ENCODE data around the gene ARTN. TPM values are rescaled to one million over a fixed set of nuclear protein-coding genes. Genes with fewer than 3 reads are reported as not detected.

ARTN gene, protein sequence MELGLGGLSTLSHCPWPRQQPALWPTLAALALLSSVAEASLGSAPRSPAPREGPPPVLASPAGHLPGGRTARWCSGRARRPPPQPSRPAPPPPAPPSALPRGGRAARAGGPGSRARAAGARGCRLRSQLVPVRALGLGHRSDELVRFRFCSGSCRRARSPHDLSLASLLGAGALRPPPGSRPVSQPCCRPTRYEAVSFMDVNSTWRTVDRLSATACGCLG
- polyA plus RNA-seq (2012; ENCODE audit: missing spikeins), result 0.36 TPM

DNA sequence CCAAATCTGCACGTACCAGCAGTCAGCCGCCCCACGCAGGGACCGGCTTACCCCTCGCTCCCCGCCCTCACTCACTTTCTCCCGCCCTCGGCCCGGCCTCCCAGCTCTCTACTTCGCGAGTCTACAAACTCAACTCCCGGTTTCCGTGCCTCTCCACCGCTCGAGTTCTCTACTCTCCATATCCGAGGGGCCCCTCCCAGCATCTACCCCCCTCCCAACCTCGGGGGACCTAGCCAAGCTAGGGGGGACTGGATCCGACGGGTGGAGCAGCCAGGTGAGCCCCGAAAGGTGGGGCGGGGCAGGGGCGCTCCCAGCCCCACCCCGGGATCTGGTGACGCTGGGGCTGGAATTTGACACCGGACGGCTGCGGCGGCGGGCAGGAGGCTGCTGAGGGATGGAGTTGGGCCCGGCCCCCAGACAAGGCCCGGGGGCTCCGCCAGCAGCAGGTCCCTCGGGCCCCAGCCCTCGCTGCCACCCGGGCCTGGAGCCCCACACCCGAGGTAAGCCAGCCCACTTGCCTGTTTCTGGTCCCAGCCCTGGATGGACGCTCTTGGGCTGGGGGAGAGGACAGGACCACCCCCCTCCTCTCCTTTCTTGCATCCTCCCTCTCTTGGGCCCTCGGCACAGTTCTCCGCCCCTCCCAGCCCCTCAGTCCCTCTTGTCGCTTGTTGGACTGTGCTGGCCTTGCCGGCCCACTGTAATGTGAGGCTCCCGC is at the start of gene ARTN:
Gene ARTN, plus strand, starts transcription at position 416 of the 715 bp plus-strand sequence. CDS start 1,856 bp downstream, outside the sequence.
- no peak for DNase-seq (ENCODE audit: insufficient read length)
- no peak for FAIRE-seq

DNA sequence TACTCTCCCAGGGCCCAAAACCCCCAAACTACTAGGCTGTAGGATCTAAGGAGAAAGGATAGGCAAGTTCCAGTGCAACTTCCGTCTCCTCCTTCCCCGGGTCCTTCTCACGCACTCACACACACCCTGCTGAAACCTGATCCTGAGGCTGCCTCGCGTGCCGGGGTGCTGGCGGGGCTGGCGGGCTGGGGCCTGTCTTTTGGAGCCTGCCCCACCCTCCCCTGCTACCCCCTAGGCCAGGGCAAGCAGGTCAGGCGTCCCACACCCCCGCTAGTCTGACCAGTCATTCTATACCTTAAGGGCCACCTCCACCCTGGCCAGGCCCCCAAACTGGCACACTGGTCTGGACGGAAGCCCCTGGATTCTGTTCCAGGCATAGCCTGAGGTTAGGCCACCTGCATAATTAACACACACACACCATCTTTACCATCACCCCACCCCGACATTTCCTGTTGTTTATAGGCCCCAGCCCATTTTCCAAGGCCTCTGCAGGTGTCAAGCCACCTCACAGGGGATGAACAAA is 48.3 kb upstream of the ARTN start:
- no peak for FAIRE-seq
- DNase-seq (ENCODE audit: insufficient read length), result no peak
- TF ChIP-seq POLR2AphosphoS5 (IDR thresholded peaks at IDR 0.05; ENCODE audit: low read depth, low read length) (no peak), TAF1 (IDR thresholded peaks at IDR 0.05; ENCODE audit: borderline replicate concordance, low read depth, low read length) (no peak), POLR2A (IDR thresholded peaks at IDR 0.05; ENCODE audit: low read depth, low read length) (no peak)

More for the DNA sequence above, at the start of gene ARTN:
- TF ChIP-seq POLR2A (IDR thresholded peaks at IDR 0.05; ENCODE audit: low read depth, low read length) (no peak), POLR2AphosphoS5 (IDR thresholded peaks at IDR 0.05; ENCODE audit: low read depth, low read length) (no peak), TAF1 (IDR thresholded peaks at IDR 0.05; ENCODE audit: borderline replicate concordance, low read depth, low read length) (no peak)

DNA sequence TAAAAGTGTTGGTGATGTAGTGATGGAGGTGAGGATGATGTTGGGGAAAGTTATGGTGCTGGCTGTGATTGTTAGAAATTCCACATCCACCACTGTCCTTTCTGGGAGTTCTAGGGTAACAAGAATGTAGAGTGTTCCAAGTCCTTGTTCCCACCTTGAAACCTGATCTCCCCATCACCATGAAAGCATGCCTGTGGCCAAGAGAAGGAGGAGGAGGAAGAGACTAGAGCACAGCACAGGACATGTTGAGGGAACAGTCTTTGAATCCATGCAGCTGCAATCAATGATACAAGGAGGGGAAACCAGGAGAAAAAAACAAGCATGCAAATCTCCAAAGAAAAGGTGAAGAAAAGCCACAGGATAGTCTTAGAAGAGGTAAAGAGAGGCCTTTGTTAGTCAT is 45.9 kb upstream of the ARTN start:
- TF ChIP-seq POLR2AphosphoS5 (IDR thresholded peaks at IDR 0.05; ENCODE audit: low read depth, low read length), result no peak
- TF ChIP-seq TAF1 (IDR thresholded peaks at IDR 0.05; ENCODE audit: borderline replicate concordance, low read depth, low read length), result no peak
- TF ChIP-seq POLR2A (IDR thresholded peaks at IDR 0.05; ENCODE audit: low read depth, low read length), result no peak
- peak; percentile 61 for FAIRE-seq
- no peak for DNase-seq (ENCODE audit: insufficient read length)

DNA sequence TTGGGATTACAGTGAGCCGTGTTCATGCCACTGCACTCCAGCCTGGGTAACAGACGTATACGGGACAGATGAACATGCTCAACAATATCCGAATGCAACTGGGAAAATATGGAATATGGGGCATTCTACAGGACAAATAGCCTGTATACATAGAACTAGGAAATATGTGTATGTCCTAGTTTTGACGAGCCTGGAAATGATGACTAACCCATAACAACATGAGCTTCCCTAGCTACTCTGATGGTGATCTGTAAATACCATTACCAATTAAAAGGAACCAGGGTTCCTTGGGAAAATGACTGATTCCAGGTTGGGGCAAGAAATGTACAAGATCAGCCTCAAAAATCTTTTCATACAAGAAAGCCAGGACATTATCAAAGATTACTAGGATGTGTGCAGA is 42.8 kb upstream of the ARTN start:
- DNase-seq (ENCODE audit: insufficient read length), result no peak
- FAIRE-seq, result no peak
- TF ChIP-seq TAF1 (IDR thresholded peaks at IDR 0.05; ENCODE audit: borderline replicate concordance, low read depth, low read length) (no peak), POLR2AphosphoS5 (IDR thresholded peaks at IDR 0.05; ENCODE audit: low read depth, low read length) (no peak), POLR2A (IDR thresholded peaks at IDR 0.05; ENCODE audit: low read depth, low read length) (no peak)

DNA sequence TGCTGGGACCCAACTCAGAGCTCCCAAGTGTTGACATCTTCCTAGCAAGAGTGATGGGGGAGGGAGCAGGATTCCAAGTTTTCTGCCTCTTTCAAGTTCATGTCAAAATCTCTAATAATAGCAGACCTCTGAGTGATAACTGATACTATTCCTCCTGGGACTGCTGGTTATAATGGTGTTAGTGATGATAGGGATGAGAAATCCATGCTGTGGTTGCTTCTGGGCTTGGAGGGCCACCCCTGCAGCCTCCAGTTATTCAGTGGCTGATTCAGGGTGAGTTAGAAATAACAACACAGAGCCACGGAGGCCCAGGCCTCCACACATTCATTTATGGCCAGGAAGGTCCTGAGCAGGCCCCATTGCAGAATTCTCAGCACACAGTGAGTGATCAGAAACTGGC is 40.6 kb upstream of the ARTN start:
- TF ChIP-seq POLR2A (IDR thresholded peaks at IDR 0.05; ENCODE audit: low read depth, low read length) (no peak), TAF1 (IDR thresholded peaks at IDR 0.05; ENCODE audit: borderline replicate concordance, low read depth, low read length) (no peak), POLR2AphosphoS5 (IDR thresholded peaks at IDR 0.05; ENCODE audit: low read depth, low read length) (no peak)
- DNase-seq (ENCODE audit: insufficient read length), result no peak
- no peak for FAIRE-seq

- TF ChIP-seq TAF1 (IDR thresholded peaks at IDR 0.05; ENCODE audit: borderline replicate concordance, low read depth, low read length) (no peak), POLR2A (IDR thresholded peaks at IDR 0.05; ENCODE audit: low read depth, low read length) (no peak)
- DNase-seq (ENCODE audit: insufficient read length), result no peak
- no peak for FAIRE-seq
Measured at GRCh38 chr1:43898981-43899380, 34.6 kb upstream of the ARTN start.

DNA sequence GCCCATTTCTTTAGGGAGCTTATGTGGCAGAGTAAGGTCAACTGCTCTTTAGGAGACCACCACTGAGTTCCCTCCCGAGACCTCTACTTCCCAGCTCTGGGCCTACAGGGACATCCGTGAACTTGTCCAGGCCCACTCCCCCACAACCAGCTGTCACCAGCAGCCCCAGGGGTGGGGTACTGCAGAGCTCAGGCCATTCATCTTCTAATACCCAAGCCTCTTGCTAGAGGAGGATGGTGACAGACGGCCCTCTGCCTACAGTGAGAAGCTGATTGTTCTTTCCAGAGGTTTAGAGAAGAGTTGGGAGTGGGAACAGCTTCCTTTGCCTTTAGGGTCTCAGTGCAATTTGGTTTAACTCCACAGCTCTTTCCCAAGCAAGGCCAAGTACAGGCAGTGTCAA is 33.2 kb upstream of the ARTN start:
- no peak for FAIRE-seq
- TF ChIP-seq POLR2AphosphoS5 (IDR thresholded peaks at IDR 0.05; ENCODE audit: low read depth, low read length), result no peak
- no peak for DNase-seq (ENCODE audit: insufficient read length)

DNA sequence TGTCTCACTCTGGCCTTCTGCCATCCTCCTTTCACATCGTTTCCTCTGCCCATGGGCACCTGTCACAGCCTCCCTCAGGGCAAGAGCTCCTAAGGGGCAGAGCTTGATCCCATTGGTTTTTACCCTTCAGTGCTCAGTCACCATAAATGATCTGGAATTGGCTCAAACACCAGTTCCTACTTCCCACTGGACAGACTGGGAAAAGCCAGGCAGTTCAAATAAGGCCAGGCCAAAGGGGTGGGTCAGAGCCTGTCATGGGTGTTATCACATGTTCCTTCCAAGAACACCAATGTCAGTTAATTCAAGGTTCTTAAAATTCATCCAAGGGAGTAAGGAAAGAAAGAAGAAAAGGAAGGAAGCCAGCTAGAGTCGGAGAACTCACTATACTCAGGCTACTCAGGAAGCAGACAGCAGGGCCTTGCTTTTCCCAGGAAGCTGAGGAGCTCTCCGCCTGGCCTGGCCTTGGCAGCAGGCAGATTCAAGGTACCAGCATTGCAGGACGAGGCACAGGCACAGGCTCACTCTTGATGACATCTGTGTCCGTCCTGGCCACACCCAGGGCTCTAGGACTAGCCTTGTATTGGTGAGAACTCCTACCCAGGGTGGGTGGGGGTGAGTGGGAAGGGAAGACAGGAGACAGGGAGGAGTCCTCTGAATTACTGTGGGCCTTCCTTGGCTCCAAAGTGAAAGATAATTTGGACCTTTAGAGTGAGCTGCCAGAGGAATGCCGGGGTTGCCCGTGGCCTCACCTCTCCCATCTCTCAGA is 32.2 kb upstream of the ARTN start:
- FAIRE-seq, result no peak
- TF ChIP-seq POLR2A (IDR thresholded peaks at IDR 0.05; ENCODE audit: low read depth, low read length), result no peak
- TF ChIP-seq POLR2AphosphoS5 (IDR thresholded peaks at IDR 0.05; ENCODE audit: low read depth, low read length), result no peak
- no peak for TF ChIP-seq TAF1 (IDR thresholded peaks at IDR 0.05; ENCODE audit: borderline replicate concordance, low read depth, low read length)
- no peak for DNase-seq (ENCODE audit: insufficient read length)

- FAIRE-seq, result no peak
- TF ChIP-seq POLR2AphosphoS5 (IDR thresholded peaks at IDR 0.05; ENCODE audit: low read depth, low read length), result no peak
- TF ChIP-seq TAF1 (IDR thresholded peaks at IDR 0.05; ENCODE audit: borderline replicate concordance, low read depth, low read length), result no peak
- no peak for TF ChIP-seq POLR2A (IDR thresholded peaks at IDR 0.05; ENCODE audit: low read depth, low read length)
- DNase-seq (ENCODE audit: insufficient read length), result no peak
Measured at GRCh38 chr1:43902058-43902831, 31.4 kb upstream of the ARTN start.

- FAIRE-seq, result no peak
- no peak for DNase-seq (ENCODE audit: insufficient read length)
- TF ChIP-seq TAF1 (IDR thresholded peaks at IDR 0.05; ENCODE audit: borderline replicate concordance, low read depth, low read length) (no peak), POLR2A (IDR thresholded peaks at IDR 0.05; ENCODE audit: low read depth, low read length) (no peak), POLR2AphosphoS5 (IDR thresholded peaks at IDR 0.05; ENCODE audit: low read depth, low read length) (no peak)
Measured at GRCh38 chr1:43904660-43905551, 28.7 kb upstream of the ARTN start.

Data from GM12892 (cell line).